BLaER1 treated with 17β-estradiol and CSF1 and Interleukin-3, amounts not matched to agents 10 nM and 100 nM (cell line): ENCODE measurements around the gene FLG2.

ENCODE experiments used
- H3K27ac ChIP-seq, 11 experiments: shearing (Covaris generic); formaldehyde crosslinking; 2 replicates each; pipeline ENCODE4 v1.8.1; 2022
- H3K27me3 ChIP-seq, 11 experiments: shearing (Covaris generic); formaldehyde crosslinking; 2 replicates each; pipeline ENCODE4 v1.8.1; 2022
- H3K36me3 ChIP-seq, 11 experiments: shearing (Covaris generic); formaldehyde crosslinking; 2 replicates each; pipeline ENCODE4 v1.8.1; 2022
- H3K4me1 ChIP-seq, 10 experiments: shearing (Covaris generic); formaldehyde crosslinking; 2 replicates each; pipeline ENCODE4 v1.8.1; 2022
- H3K4me2 ChIP-seq, 11 experiments: shearing (Covaris generic); formaldehyde crosslinking; 2 replicates each; pipeline ENCODE4 v1.8.1; 2022
- H3K4me3 ChIP-seq, 10 experiments: shearing (Covaris generic); formaldehyde crosslinking; 2 replicates each; pipeline ENCODE4 v1.8.1; 2022
- H3K9ac ChIP-seq, 11 experiments: shearing (Covaris generic); formaldehyde crosslinking; 2 replicates each; pipeline ENCODE4 v1.8.1; 2022
- H3K9me3 ChIP-seq, 11 experiments: shearing (Covaris generic); formaldehyde crosslinking; replicated peaks in 1 of 11; 2 replicates each; pipeline ENCODE4 v1.8.1; 2022
- H4K20me1 ChIP-seq, 11 experiments: shearing (Covaris generic); formaldehyde crosslinking; 2 replicates each; pipeline ENCODE4 v1.8.1; 2022
- Cebpa-rat ChIP-seq, 11 experiments: shearing (Covaris generic); IDR thresholded peaks; 2 replicates each; pipeline ENCODE4 v1.8.1; 2022

FLG2 gene

DNA sequence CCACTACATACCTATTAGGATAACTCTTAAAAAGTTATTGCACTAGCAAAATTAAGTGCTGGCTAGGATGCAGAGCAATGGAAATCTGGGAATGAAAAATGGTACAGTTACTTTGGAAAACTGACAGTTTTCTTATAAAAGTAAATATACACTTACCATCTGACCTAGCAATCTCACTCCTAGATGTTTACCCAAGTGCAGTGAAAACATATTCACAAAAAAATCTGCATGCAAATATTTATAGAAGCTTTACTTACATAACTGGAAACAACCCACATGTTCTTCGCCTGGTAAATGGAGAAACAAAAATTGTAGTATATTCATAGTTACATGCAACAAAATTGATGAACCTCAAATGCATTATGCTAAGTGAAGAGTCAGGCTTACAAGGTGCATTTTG is 12.9 kb upstream of the FLG2 start:
- Histone ChIP-seq H3K4me2 (no peak overlapping the region), H3K9me3 (peaks cover 11 to 23% (median 20%) of the 10 kb centered on the region in 11 experiments; a peak in 18 of 22 replicates), H3K27ac (no peak overlapping the region), H3K27me3 (no peaks in the 10 kb centered on the region), H3K9ac (no peak overlapping the region), H3K36me3 (no peaks in the 10 kb centered on the region), H4K20me1 (no peaks in the 10 kb centered on the region), H3K4me3 (no peak overlapping the region), H3K4me1 (no peaks in the 10 kb centered on the region)
- TF ChIP-seq Cebpa-rat (IDR thresholded peaks at IDR 0.05) = no peak

DNA sequence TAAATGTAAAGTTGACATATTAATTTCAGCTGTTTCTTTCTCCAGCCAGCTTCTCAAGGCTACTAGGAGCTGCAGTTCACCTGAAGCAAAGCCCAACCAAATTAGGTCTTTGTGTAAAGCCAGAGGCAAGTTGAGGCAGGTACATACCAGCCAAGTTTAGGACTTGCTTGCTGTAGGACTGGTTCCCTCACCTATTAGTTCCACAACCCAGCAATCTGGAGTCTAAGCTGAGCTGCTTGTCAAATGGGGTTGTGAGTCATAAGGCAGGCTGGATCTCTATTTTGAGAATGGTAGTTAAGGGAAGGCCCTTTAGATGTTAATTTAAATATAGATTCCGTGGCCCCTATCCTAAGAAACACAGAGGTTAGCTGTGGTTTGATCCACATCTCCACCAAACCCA is 7.6 kb upstream of the FLG2 start:
- no peak overlapping the region for H3K9ac ChIP-seq
- no peak overlapping the region for H3K4me3 ChIP-seq
- no peak overlapping the region for H3K27ac ChIP-seq
- H3K4me2 ChIP-seq = no peak overlapping the region
- H3K27me3 ChIP-seq = no peaks in the 10 kb centered on the region
- H3K36me3 ChIP-seq = no peaks in the 10 kb centered on the region
- no peaks in the 10 kb centered on the region for H4K20me1 ChIP-seq
- no peak for TF ChIP-seq Cebpa-rat (IDR thresholded peaks at IDR 0.05)
- H3K4me1 ChIP-seq = no peaks in the 10 kb centered on the region
- peaks cover 11 to 23% (median 20%) of the 10 kb centered on the region in 11 experiments; a peak in 18 of 22 replicates for H3K9me3 ChIP-seq

DNA sequence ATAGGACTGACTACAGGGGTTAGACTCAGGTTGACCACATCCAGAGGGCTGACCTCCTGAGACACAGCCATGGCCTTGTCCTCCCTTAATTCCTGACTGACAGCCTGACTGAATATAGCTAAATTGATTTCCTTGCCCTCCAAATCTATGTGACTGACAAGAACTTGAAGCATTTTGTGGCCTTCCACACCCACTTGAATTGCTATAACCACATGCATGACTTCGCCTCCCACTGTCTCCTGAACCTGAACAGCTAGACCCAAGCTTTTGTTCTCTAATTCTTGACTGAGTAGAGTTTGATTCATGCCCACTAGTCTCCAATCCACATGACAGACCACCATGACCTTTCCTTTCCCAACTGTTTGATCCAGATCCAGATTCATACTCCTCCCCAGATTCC is 3.1 kb downstream of the FLG2 start:
- no peak for TF ChIP-seq Cebpa-rat (IDR thresholded peaks at IDR 0.05)
- H3K27me3 ChIP-seq = no peaks in the 10 kb centered on the region
- no peak overlapping the region for H3K4me3 ChIP-seq
- no peaks in the 10 kb centered on the region for H3K4me1 ChIP-seq
- H3K27ac ChIP-seq = no peak overlapping the region
- no peak overlapping the region for H3K9ac ChIP-seq
- H3K4me2 ChIP-seq = no peak overlapping the region
- peaks cover 9 to 43% (median 18%) of the 10 kb centered on the region in 11 experiments; a peak in 16 of 22 replicates for H3K9me3 ChIP-seq
- H4K20me1 ChIP-seq = no peaks in the 10 kb centered on the region
- no peaks in the 10 kb centered on the region for H3K36me3 ChIP-seq

DNA sequence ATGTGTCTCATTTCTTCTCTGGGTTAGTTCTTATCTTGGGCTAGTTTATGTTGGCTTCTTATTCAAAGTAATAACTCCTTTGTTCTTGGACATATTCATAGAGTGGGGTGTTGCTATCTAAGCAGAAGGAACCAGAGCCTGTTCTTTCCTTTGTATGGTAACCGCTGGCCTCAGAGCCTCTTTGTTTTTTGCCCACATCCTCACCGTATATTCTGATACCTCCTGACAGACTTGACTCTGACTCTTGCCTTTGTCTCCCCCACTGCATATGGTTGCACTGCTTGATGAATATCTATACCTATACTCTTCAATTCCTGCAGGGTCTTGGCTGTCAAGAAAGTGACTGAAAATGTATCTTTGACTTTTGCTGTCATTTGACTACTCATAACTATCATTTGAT is 10.2 kb downstream of the FLG2 start:
- Histone ChIP-seq H3K9ac (no peak overlapping the region), H3K4me1 (no peaks in the 10 kb centered on the region), H3K4me2 (no peak overlapping the region), H3K4me3 (no peak overlapping the region), H3K36me3 (no peaks in the 10 kb centered on the region), H3K27me3 (no peaks in the 10 kb centered on the region), H3K9me3 (peaks cover 0 to 19% (median 5%) of the 10 kb centered on the region in 11 experiments; a peak in 11 of 22 replicates), H3K27ac (no peak overlapping the region), H4K20me1 (no peaks in the 10 kb centered on the region)
- TF ChIP-seq Cebpa-rat (IDR thresholded peaks at IDR 0.05) = no peak

DNA sequence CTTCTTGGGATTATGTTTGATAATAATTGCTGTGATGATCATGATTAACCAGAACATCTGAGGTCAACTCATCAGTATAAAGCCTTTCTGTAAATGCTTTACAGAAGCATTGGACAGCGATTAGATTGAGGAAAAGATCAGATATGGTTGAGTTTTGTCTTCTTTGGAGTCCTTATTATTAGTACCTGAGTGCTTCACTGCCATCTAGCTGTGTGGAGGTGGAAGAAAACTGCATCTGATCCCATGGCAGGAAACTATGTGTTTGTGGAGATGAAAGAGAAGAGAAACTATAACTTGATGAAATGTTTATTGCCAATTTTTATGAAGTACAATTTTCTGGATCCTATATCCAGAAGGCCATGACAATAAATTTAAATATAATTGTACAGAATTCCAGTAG is 11.4 kb downstream of the FLG2 start:
- TF ChIP-seq Cebpa-rat (IDR thresholded peaks at IDR 0.05) = no peak
- Histone ChIP-seq H3K4me2 (no peak overlapping the region), H4K20me1 (no peaks in the 10 kb centered on the region), H3K4me1 (no peaks in the 10 kb centered on the region), H3K36me3 (no peaks in the 10 kb centered on the region), H3K4me3 (no peak overlapping the region), H3K27me3 (no peaks in the 10 kb centered on the region), H3K9me3 (peaks cover 0 to 7% (median 0%) of the 10 kb centered on the region in 11 experiments; a peak in 1 of 22 replicates), H3K9ac (no peak overlapping the region), H3K27ac (no peak overlapping the region)

DNA sequence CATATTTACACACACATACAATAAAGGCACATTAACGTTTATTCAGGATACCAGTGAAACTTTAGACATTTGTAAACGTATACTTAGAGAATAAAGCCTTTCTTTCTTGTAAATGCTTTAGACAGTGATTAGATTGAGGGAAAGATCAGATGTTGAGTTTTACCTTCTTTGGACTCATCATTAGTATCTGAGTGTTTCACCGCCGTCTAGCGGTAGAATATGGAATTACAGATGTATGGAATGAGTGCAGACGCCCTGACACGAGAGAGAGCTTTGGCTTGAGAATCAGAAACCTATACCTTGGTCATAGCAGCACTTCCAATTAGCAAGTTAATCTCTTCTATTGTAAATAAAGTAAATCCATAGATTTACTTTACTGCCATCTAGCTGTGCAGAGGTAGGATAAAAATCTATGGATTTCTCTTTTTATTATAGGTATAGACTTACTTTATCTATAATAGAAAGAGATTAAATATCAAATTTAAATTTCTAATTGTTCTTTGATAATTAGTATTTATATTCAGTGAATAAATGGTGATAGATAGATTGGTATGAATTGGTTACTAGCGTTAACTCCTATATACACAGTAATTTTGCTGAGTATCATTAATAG is 12.6 kb downstream of the FLG2 start:
- Histone ChIP-seq H3K36me3 (no peaks in the 10 kb centered on the region), H3K4me3 (no peak overlapping the region), H3K27me3 (no peaks in the 10 kb centered on the region), H3K9ac (no peak overlapping the region), H3K9me3 (no peaks in the 10 kb centered on the region; a peak in 1 of 22 replicates), H4K20me1 (no peaks in the 10 kb centered on the region), H3K27ac (no peak overlapping the region), H3K4me1 (no peaks in the 10 kb centered on the region), H3K4me2 (no peak overlapping the region)
- TF ChIP-seq Cebpa-rat (IDR thresholded peaks at IDR 0.05) = no peak

DNA sequence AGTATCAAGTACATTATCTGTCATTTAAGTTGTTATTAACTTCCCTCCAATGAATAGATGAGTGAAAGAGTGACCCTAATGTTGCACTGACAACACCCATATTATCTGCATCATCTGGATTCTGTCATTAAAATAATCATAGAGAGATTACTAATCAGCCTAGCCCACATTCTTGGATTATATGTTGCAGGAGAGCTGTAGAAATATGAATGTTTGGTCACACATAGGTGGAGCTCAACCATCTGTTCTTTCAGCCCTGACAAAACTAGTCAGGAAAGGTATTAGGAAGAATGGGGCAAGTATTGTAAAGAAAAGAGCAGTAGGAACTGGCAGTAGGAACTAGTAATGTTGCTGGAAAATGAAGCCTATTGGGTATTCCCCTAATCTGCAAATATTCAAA is 15.4 kb downstream of the FLG2 start:
- no peak overlapping the region for H3K9ac ChIP-seq
- H3K4me2 ChIP-seq = no peak overlapping the region
- H3K9me3 ChIP-seq = no peaks in the 10 kb centered on the region
- H3K27ac ChIP-seq = no peak overlapping the region
- no peaks in the 10 kb centered on the region for H3K27me3 ChIP-seq
- H3K4me1 ChIP-seq = no peaks in the 10 kb centered on the region
- TF ChIP-seq Cebpa-rat (IDR thresholded peaks at IDR 0.05) = no peak
- H4K20me1 ChIP-seq = no peaks in the 10 kb centered on the region
- no peak overlapping the region for H3K4me3 ChIP-seq
- H3K36me3 ChIP-seq = no peaks in the 10 kb centered on the region

DNA sequence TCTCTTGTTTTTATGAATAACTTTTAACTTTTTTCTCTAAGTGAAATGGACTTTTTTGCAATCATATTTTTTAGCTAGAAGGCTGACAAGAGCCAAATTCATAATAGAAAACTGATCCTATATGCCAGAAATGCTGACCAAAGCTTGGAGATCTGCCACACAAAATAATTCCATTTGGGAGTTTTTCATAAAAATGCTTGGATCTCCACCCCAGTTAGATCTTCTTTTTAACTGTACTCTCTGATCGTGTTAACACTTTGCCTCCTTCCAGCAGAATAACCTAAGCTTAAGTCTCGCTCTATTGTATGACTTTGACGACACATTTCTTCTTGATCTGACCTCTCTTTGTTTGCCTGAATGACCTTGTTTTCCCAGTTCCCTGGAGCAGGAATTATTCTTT is 16.8 kb downstream of the FLG2 start:
- Histone ChIP-seq H4K20me1 (no peaks in the 10 kb centered on the region), H3K27ac (no peak overlapping the region), H3K4me3 (no peak overlapping the region), H3K4me1 (no peaks in the 10 kb centered on the region), H3K9me3 (no peaks in the 10 kb centered on the region), H3K4me2 (no peak overlapping the region), H3K9ac (no peak overlapping the region), H3K36me3 (no peaks in the 10 kb centered on the region), H3K27me3 (no peaks in the 10 kb centered on the region)
- no peak for TF ChIP-seq Cebpa-rat (IDR thresholded peaks at IDR 0.05)

DNA sequence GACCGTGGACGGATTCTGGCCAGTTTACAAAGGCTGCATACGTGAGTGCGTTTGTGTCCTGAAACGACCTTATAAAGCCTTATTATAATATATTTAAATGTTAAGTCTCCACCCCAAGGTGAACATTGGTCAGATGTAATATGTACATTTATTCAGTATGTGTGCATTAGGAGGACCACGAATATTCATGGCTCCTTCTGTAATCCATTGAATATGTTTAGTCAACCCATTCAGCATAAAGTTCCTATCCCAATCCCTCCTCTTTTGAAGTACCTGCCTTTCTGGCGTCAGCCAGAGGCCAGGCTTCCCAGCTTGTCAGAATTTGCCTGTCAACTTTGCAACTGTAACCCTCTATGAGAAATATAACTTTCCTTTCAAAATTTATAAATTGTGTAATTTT is 24.4 kb downstream of the FLG2 start:
- no peak overlapping the region for H3K9ac ChIP-seq
- H3K27me3 ChIP-seq = no peaks in the 10 kb centered on the region
- no peaks in the 10 kb centered on the region for H3K4me1 ChIP-seq
- H3K27ac ChIP-seq = no peak overlapping the region
- H3K4me3 ChIP-seq = no peak overlapping the region
- no peaks in the 10 kb centered on the region for H3K36me3 ChIP-seq
- no peaks in the 10 kb centered on the region for H4K20me1 ChIP-seq
- no peak for TF ChIP-seq Cebpa-rat (IDR thresholded peaks at IDR 0.05)
- H3K4me2 ChIP-seq = no peak overlapping the region
- H3K9me3 ChIP-seq = no peaks in the 10 kb centered on the region

DNA sequence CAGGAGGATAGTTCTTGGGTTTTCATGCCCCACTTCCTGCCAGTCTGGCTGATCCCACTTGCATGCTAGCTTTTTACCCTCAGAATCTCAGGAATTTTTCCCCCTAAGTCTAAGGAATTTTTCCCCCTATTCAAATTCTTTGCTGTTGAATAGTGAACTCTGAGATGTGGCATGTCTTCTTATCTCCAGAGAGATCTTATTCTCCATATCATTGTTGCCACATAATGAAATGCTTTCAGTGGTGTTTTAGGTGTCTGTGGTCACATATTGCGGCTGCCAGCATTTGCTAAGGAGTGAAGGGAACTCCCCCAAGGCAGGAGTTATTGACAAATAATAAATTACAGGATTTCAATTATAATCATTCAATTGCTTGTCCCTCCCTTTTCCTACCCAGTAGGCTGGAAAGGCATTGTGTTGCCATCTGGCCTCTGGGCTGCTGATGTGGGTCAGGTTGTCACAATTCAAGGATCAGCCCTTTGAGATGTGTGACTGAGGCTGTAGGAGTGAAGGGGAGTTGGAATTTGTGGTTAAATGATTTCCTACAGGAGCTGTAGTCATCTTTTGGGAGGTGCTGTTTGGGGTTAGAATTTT is 30.9 kb downstream of the FLG2 start:
- Histone ChIP-seq H3K9ac (no peak overlapping the region), H3K4me1 (no peaks in the 10 kb centered on the region), H3K4me2 (no peak overlapping the region), H3K27ac (no peak overlapping the region), H3K36me3 (no peaks in the 10 kb centered on the region), H3K4me3 (no peak overlapping the region), H4K20me1 (no peaks in the 10 kb centered on the region), H3K27me3 (no peaks in the 10 kb centered on the region), H3K9me3 (no peaks in the 10 kb centered on the region)
- TF ChIP-seq Cebpa-rat (IDR thresholded peaks at IDR 0.05) = no peak
